Measurements from ENCODE around the gene RRP12.

GRCh38 chr10:97393034-97393573 is 8.0 kb downstream of the RRP12 start:
- TF ChIP-seq CTCF (IDR thresholded peaks at IDR 0.05; ENCODE audit: poor library complexity, severe bottlenecking) (no peak), RAD21 (conservative IDR thresholded peaks at IDR 0.05) (no peak), POLR2AphosphoS5 (IDR thresholded peaks at IDR 0.05) (no peak), EZH2 (IDR thresholded peaks at IDR 0.05; ENCODE audit: borderline replicate concordance, insufficient read depth, low read length, poor library complexity, severe bottlenecking) (no peak), MXI1 (conservative IDR thresholded peaks at IDR 0.05; ENCODE audit: poor library complexity, severe bottlenecking) (no peak), TAF1 (IDR thresholded peaks at IDR 0.05; ENCODE audit: low read depth) (no peak), REST (IDR thresholded peaks at IDR 0.05; ENCODE audit: borderline replicate concordance) (no peak), EP300 (conservative IDR thresholded peaks at IDR 0.05; ENCODE audit: poor library complexity, severe bottlenecking) (no peak)

All from neural cell (in vitro differentiated cells).